ENCODE data around the gene KCNQ5. TPM values are rescaled to one million over a fixed set of nuclear protein-coding genes. Genes with fewer than 3 reads are reported as not detected.

The KCNQ5 gene
- total RNA-seq, 1 donor from 2014 or later: not detected

GRCh38 chr6:72760114-72760793 is 138.4 kb downstream of the KCNQ5 start:
- Histone ChIP-seq H3K36me3 (no peaks in the 10 kb centered on the region), H4K20me1 (ENCODE audit: low read depth) (no peaks in the 10 kb centered on the region), H3K27me3 (no peaks in the 10 kb centered on the region), H3K4me1 (no peaks in the 10 kb centered on the region), H3K9ac (no peak overlapping the region), H2AFZ (replicated peaks) (no peak overlapping the region), H3F3A (ENCODE audit: low read depth) (no peaks in the 10 kb centered on the region), H3K27ac (no peak overlapping the region), H3K79me2 (ENCODE audit: low read depth) (no peaks in the 10 kb centered on the region), H3K9me3 (ENCODE audit: low read depth) (no peaks in the 10 kb centered on the region), H3K4me2 (no peak overlapping the region), H3K4me3 (no peak overlapping the region)
- H3K4me1 Mint-ChIP-seq: no peaks in the 10 kb centered on the region
- H3K27ac Mint-ChIP-seq: no peak overlapping the region
- no peaks in the 10 kb centered on the region for H3K27me3 Mint-ChIP-seq (ENCODE audit: insufficient read depth, low read depth)
- TF ChIP-seq, protein P1, sequence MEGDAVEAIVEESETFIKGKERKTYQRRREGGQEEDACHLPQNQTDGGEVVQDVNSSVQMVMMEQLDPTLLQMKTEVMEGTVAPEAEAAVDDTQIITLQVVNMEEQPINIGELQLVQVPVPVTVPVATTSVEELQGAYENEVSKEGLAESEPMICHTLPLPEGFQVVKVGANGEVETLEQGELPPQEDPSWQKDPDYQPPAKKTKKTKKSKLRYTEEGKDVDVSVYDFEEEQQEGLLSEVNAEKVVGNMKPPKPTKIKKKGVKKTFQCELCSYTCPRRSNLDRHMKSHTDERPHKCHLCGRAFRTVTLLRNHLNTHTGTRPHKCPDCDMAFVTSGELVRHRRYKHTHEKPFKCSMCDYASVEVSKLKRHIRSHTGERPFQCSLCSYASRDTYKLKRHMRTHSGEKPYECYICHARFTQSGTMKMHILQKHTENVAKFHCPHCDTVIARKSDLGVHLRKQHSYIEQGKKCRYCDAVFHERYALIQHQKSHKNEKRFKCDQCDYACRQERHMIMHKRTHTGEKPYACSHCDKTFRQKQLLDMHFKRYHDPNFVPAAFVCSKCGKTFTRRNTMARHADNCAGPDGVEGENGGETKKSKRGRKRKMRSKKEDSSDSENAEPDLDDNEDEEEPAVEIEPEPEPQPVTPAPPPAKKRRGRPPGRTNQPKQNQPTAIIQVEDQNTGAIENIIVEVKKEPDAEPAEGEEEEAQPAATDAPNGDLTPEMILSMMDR (IDR thresholded peaks at IDR 0.05): no peak
- TF ChIP-seq EZH2 (IDR thresholded peaks at IDR 0.05) (no peak), EZH2phosphoT487 (IDR thresholded peaks at IDR 0.05) (no peak)
- no peaks in the 10 kb centered on the region for H3K9me3 Mint-ChIP-seq
- no peak overlapping the region for H3K4me3 Mint-ChIP-seq
- DNase-seq (ENCODE audit: low spot score): no peak
- H3K36me3 Mint-ChIP-seq: no peaks in the 10 kb centered on the region

GRCh38 chr6:72761761-72762160 is 139.9 kb downstream of the KCNQ5 start:
- no peaks in the 10 kb centered on the region for H3K36me3 ChIP-seq
- DNase-seq (ENCODE audit: low spot score): no peak
- H3K79me2 ChIP-seq (ENCODE audit: low read depth): no peaks in the 10 kb centered on the region
- H3K9ac ChIP-seq: peak overlapping the region; percentile 35
- no peak overlapping the region for H2AFZ ChIP-seq (replicated peaks)
- H3K4me1 ChIP-seq: no peaks in the 10 kb centered on the region
- no peak overlapping the region for H3K4me3 ChIP-seq
- no peak overlapping the region for H3K4me2 ChIP-seq
- H3K27me3 ChIP-seq: no peaks in the 10 kb centered on the region
- Mint-ChIP-seq H3K36me3 (no peaks in the 10 kb centered on the region), H3K27ac (no peak overlapping the region), H3K27me3 (ENCODE audit: insufficient read depth, low read depth) (no peaks in the 10 kb centered on the region), H3K4me1 (no peaks in the 10 kb centered on the region), H3K9me3 (no peaks in the 10 kb centered on the region), H3K4me3 (no peak overlapping the region)
- no peaks in the 10 kb centered on the region for H3F3A ChIP-seq (ENCODE audit: low read depth)
- TF ChIP-seq, protein P1 (IDR thresholded peaks at IDR 0.05): no peak
- no peak for TF ChIP-seq EZH2phosphoT487 (IDR thresholded peaks at IDR 0.05)
- TF ChIP-seq EZH2 (IDR thresholded peaks at IDR 0.05): no peak
- no peaks in the 10 kb centered on the region for H3K9me3 ChIP-seq (ENCODE audit: low read depth)
- H4K20me1 ChIP-seq (ENCODE audit: low read depth): no peaks in the 10 kb centered on the region
- no peak overlapping the region for H3K27ac ChIP-seq

GRCh38 chr6:72769459-72770125 is 147.7 kb downstream of the KCNQ5 start:
- Histone ChIP-seq H3K36me3 (no peaks in the 10 kb centered on the region), H2AFZ (replicated peaks) (peak overlapping the region; percentile 45), H3K9me3 (ENCODE audit: low read depth) (no peaks in the 10 kb centered on the region), H3F3A (ENCODE audit: low read depth) (no peaks in the 10 kb centered on the region), H3K27me3 (no peaks in the 10 kb centered on the region), H3K9ac (no peak overlapping the region), H3K4me3 (no peak overlapping the region), H3K27ac (no peak overlapping the region), H3K4me1 (no peaks in the 10 kb centered on the region), H4K20me1 (ENCODE audit: low read depth) (no peaks in the 10 kb centered on the region), H3K4me2 (no peak overlapping the region), H3K79me2 (ENCODE audit: low read depth) (no peaks in the 10 kb centered on the region)
- H3K4me1 Mint-ChIP-seq: no peaks in the 10 kb centered on the region
- H3K27ac Mint-ChIP-seq: no peak overlapping the region
- no peak for DNase-seq (ENCODE audit: low spot score)
- TF ChIP-seq EZH2 (IDR thresholded peaks at IDR 0.05) (no peak), EZH2phosphoT487 (IDR thresholded peaks at IDR 0.05) (no peak)
- H3K9me3 Mint-ChIP-seq: no peaks in the 10 kb centered on the region
- no peak overlapping the region for H3K4me3 Mint-ChIP-seq
- no peaks in the 10 kb centered on the region for H3K36me3 Mint-ChIP-seq
- no peaks in the 10 kb centered on the region for H3K27me3 Mint-ChIP-seq (ENCODE audit: insufficient read depth, low read depth)

- Mint-ChIP-seq H3K4me3 (no peak overlapping the region), H3K27me3 (ENCODE audit: insufficient read depth, low read depth) (no peaks in the 10 kb centered on the region), H3K36me3 (no peaks in the 10 kb centered on the region), H3K27ac (no peak overlapping the region), H3K4me1 (no peaks in the 10 kb centered on the region), H3K9me3 (no peaks in the 10 kb centered on the region)
- TF ChIP-seq EZH2 (IDR thresholded peaks at IDR 0.05) (no peak), EZH2phosphoT487 (IDR thresholded peaks at IDR 0.05) (no peak)
- TF ChIP-seq, protein P1 (IDR thresholded peaks at IDR 0.05): no peak
- H3F3A ChIP-seq (ENCODE audit: low read depth): no peaks in the 10 kb centered on the region
- no peaks in the 10 kb centered on the region for H3K79me2 ChIP-seq (ENCODE audit: low read depth)
- no peaks in the 10 kb centered on the region for H3K9me3 ChIP-seq (ENCODE audit: low read depth)
- no peak overlapping the region for H2AFZ ChIP-seq (replicated peaks)
- H3K4me3 ChIP-seq: no peak overlapping the region
- H3K36me3 ChIP-seq: no peaks in the 10 kb centered on the region
- no peak overlapping the region for H3K9ac ChIP-seq
- no peak for DNase-seq (ENCODE audit: low spot score)
- no peak overlapping the region for H3K4me2 ChIP-seq
- H4K20me1 ChIP-seq (ENCODE audit: low read depth): no peaks in the 10 kb centered on the region
- no peaks in the 10 kb centered on the region for H3K27me3 ChIP-seq
- no peaks in the 10 kb centered on the region for H3K4me1 ChIP-seq
- no peak overlapping the region for H3K27ac ChIP-seq
Observed at GRCh38 chr6:72770959-72771358, 149.1 kb downstream of the KCNQ5 start.
